Keratinocyte (primary cell): ENCODE results near the gene MADD.

Experiments used
- EZH2 ChIP-seq: IDR thresholded peaks from one replicate; pipeline ENCODE4 v1.6.1; 2012; ENCODE audit warnings: inconsistent platforms, mild to moderate bottlenecking, low read length, moderate library complexity
- TF ChIP-seq, protein P1 (sequence below), 3 experiments: IDR thresholded peaks in 1 of 3; conservative IDR thresholded peaks in 1 of 3; optimal IDR thresholded peaks in 1 of 3; 2 replicates in 2 of 3; 3 replicates in 1 of 3; pipeline versions ENCODE3 to v1.5.1; 2011; ENCODE audit warnings: low read length in 3 of 3, mild to moderate bottlenecking in 3 of 3, moderate library complexity in 2 of 3, control low read depth in 1 of 3, inconsistent platforms in 1 of 3; ENCODE audit not compliant: insufficient read depth in 2 of 3; ENCODE audit errors: extremely low read depth in 1 of 3

DNA sequence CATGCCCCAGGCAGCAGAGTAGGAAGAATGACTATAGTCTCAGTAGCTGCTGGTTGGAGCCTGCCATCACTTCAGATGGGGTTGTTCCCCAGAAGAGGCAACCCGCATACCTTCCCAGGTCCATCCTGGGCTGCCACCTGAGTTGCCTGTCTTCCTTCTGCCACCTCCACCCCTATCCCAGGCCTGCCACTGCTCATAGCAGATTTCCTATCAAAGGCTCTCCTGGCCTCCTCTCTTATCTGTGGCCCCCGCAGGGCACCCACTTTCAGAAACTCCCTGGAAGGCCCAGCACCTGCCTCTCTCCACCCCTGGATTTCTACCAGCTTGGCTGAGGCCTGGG lies 12.8 kb upstream of the MADD start:
- TF ChIP-seq, protein P1, sequence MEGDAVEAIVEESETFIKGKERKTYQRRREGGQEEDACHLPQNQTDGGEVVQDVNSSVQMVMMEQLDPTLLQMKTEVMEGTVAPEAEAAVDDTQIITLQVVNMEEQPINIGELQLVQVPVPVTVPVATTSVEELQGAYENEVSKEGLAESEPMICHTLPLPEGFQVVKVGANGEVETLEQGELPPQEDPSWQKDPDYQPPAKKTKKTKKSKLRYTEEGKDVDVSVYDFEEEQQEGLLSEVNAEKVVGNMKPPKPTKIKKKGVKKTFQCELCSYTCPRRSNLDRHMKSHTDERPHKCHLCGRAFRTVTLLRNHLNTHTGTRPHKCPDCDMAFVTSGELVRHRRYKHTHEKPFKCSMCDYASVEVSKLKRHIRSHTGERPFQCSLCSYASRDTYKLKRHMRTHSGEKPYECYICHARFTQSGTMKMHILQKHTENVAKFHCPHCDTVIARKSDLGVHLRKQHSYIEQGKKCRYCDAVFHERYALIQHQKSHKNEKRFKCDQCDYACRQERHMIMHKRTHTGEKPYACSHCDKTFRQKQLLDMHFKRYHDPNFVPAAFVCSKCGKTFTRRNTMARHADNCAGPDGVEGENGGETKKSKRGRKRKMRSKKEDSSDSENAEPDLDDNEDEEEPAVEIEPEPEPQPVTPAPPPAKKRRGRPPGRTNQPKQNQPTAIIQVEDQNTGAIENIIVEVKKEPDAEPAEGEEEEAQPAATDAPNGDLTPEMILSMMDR (optimal IDR thresholded peaks at IDR 0.05 in 1 of 3, IDR thresholded peaks at IDR 0.05 in 1 of 3, conservative IDR thresholded peaks at IDR 0.05 in 1 of 3; ENCODE audit: extremely low read depth in 1 of 3, insufficient read depth in 2 of 3, low read length in 3 of 3): no peak
- no peak for TF ChIP-seq EZH2
